GM18499 (cell line): ENCODE results near the gene TRAPPC3L.
A peak's percentile ranks its signal among the peaks of the same experiment; 100 is the strongest.
"Not testable (repeated sequence)": the region's sequence is repeated elsewhere in the genome, so short reads cannot be mapped to it uniquely, and the experiment has no call there.

Experiments
- ATAC-seq: cut with Tn5 transposase; IDR thresholded peaks from one replicate; pipeline ENCODE4 v1.9.1; 2021; ENCODE audit warnings: moderate number of reproducible peaks; ENCODE audit not compliant: insufficient read depth, unreplicated experiment

The TRAPPC3L gene

GRCh38 chr6:116518621-116519368 lies 26.7 kb downstream of the TRAPPC3L start:
- ATAC-seq, result no peak

- ATAC-seq, result no peak
Measured at GRCh38 chr6:116515141-116515540, 30.3 kb downstream of the TRAPPC3L start.

GRCh38 chr6:116514111-116514510 lies 31.4 kb downstream of the TRAPPC3L start:
- ATAC-seq, result no peak

- ATAC-seq, result no peak
Measured at GRCh38 chr6:116513224-116513875, 32.1 kb downstream of the TRAPPC3L start.

GRCh38 chr6:116512734-116513133 lies 32.8 kb downstream of the TRAPPC3L start:
- ATAC-seq, result no peak

- peak; percentile 65 for ATAC-seq
Measured at GRCh38 chr6:116512111-116512559, 33.3 kb downstream of the TRAPPC3L start.

GRCh38 chr6:116511424-116512110 lies 33.9 kb downstream of the TRAPPC3L start, which contains the start of gene CALHM5:
TSS of gene CALHM5 (plus strand) at chr6:116511639. CDS start at chr6:116511697, 58 bp downstream.
- ATAC-seq, result no peak

GRCh38 chr6:116508527-116508926 lies 37.0 kb downstream of the TRAPPC3L start:
- ATAC-seq, result no peak

- no peak for ATAC-seq
Measured at GRCh38 chr6:116507324-116507723, 38.2 kb downstream of the TRAPPC3L start.

- no peak for ATAC-seq
Measured at GRCh38 chr6:116500969-116501433, 44.5 kb downstream of the TRAPPC3L start.

- no peak for ATAC-seq
Measured at GRCh38 chr6:116497113-116497676, 48.3 kb downstream of the TRAPPC3L start.

- ATAC-seq, result not testable (repeated sequence)
Measured at GRCh38 chr6:116495161-116495560, 50.3 kb downstream of the TRAPPC3L start.

- no peak for ATAC-seq
Measured at GRCh38 chr6:116492331-116493067, 53.0 kb downstream of the TRAPPC3L start.

GRCh38 chr6:116491610-116492330 lies 53.7 kb downstream of the TRAPPC3L start:
- ATAC-seq, result no peak

- no peak for ATAC-seq
Measured at GRCh38 chr6:116485559-116486184, 59.8 kb downstream of the TRAPPC3L start.

- ATAC-seq, result no peak
Measured at GRCh38 chr6:116483616-116484015, 61.9 kb downstream of the TRAPPC3L start.

GRCh38 chr6:116482780-116483179 lies 62.7 kb downstream of the TRAPPC3L start:
- no peak for ATAC-seq

GRCh38 chr6:116476002-116476678 lies 69.3 kb downstream of the TRAPPC3L start:
- ATAC-seq, result peak; percentile 100
